PC-9 (cell line): ENCODE results near the gene ARHGAP45. TPM values are rescaled to one million over a fixed set of nuclear protein-coding genes. Genes with fewer than 3 reads are reported as not detected.

Experiments used
- BruUV-seq: library from RNA; stranded (reverse); fragments of 400-500 nt; replicated peaks from 2 replicates; lab custom pipeline; 2021; lab: Mats Ljungman, UMichigan
- CTCF ChIA-PET: fragments of 300-600 bp; sonication (Branson Sonifier 250); formaldehyde crosslinking; loops from one replicate; lab custom pipeline; 2022; ENCODE audit warnings: antibody characterized with exemption; lab: Charles Lee
- POLR2A ChIA-PET: fragments of 300-600 bp; sonication (Branson Sonifier 250); formaldehyde crosslinking; loops from one replicate; lab custom pipeline; 2022; ENCODE audit warnings: antibody characterized with exemption; ENCODE audit not compliant: unreplicated experiment; lab: Charles Lee
- DNase-seq, 2 experiments: peaks; one replicate each; pipeline versions ENCODE4 v3.0.0 to v3.0.0-alpha.2; 2015 to 2022; ENCODE audit warnings: mixed read lengths in 1 of 2
- H2AFZ ChIP-seq: fragments of 200-600 bp; sonication (generic); 2 replicates; pipeline ENCODE4 v1.8.1; 2017; ENCODE audit warnings: antibody characterized with exemption
- H3F3A ChIP-seq: fragments of 200-600 bp; sonication (generic); 2 replicates; pipeline ENCODE4 v1.8.1; 2017; ENCODE audit warnings: antibody characterized with exemption, mild to moderate bottlenecking, low read depth; ENCODE audit not compliant: insufficient read depth
- H3K27ac ChIP-seq: fragments of 200-600 bp; sonication (generic); 2 replicates; pipeline ENCODE4 v1.6.1; 2016; ENCODE audit warnings: mixed run types
- H3K27me3 ChIP-seq: fragments of 200-600 bp; sonication (generic); 2 replicates; pipeline ENCODE4 v1.6.1; 2016; ENCODE audit warnings: low read depth, mixed run types; ENCODE audit not compliant: insufficient read depth
- H3K36me3 ChIP-seq: fragments of 200-600 bp; sonication (generic); 2 replicates; pipeline ENCODE4 v1.6.1; 2016; ENCODE audit warnings: low read depth, mixed run types
- H3K4me1 ChIP-seq: fragments of 200-600 bp; sonication (generic); replicated peaks from 2 replicates; pipeline ENCODE4 v1.6.1; 2016; ENCODE audit warnings: mixed run types; ENCODE audit not compliant: insufficient read depth
- H3K4me2 ChIP-seq: fragments of 200-600 bp; sonication (generic); 2 replicates; pipeline ENCODE4 v1.6.1; 2017; ENCODE audit warnings: mixed run types
- H3K4me3 ChIP-seq: fragments of 200-600 bp; sonication (generic); 2 replicates; pipeline ENCODE4 v1.6.1; 2016; ENCODE audit warnings: mixed run types
- H3K79me2 ChIP-seq: fragments of 200-600 bp; sonication (generic); 2 replicates; pipeline ENCODE4 v1.6.1; 2017; ENCODE audit warnings: low read depth, mixed run types
- H3K9me2 ChIP-seq: fragments of 200-600 bp; sonication (generic); 2 replicates; pipeline ENCODE4 v1.8.1; 2017; ENCODE audit warnings: mild to moderate bottlenecking; ENCODE audit not compliant: insufficient read depth
- H3K9me3 ChIP-seq: fragments of 200-600 bp; sonication (generic); 2 replicates; pipeline ENCODE4 v1.8.1; 2016; ENCODE audit warnings: low read depth; ENCODE audit not compliant: insufficient read depth
- H4K20me1 ChIP-seq: fragments of 200-600 bp; sonication (generic); 2 replicates; pipeline ENCODE4 v1.8.1; 2017; ENCODE audit not compliant: insufficient read depth
- EZH2 ChIP-seq: fragments of 200-600 bp; sonication (generic); IDR thresholded peaks from 2 replicates; pipeline ENCODE4 v1.8.0; 2017; ENCODE audit warnings: antibody characterized with exemption, low read depth
- intact Hi-C: fragments of 100-400 bp; cut with micrococcal nuclease; formaldehyde crosslinking; loops from one replicate; pipeline ENCODE4 v1.10.0; 2022; ENCODE audit not compliant: unreplicated experiment
- total RNA-seq: library from RNA; stranded (reverse); gene quantifications from 2 replicates; pipeline ENCODE4 v1.2.3, GENCODE V29; 2021
- TF ChIP-seq, protein P1 (sequence below): fragments of 200-600 bp; sonication (generic); conservative IDR thresholded peaks from 2 replicates; pipeline ENCODE4 v1.6.1; 2017; ENCODE audit warnings: mixed run types, antibody characterized with exemption, mild to moderate bottlenecking, moderate library complexity

Gene ARHGAP45
- total RNA-seq, 1 experiment from 2014 or later = 20.2 TPM

DNA sequence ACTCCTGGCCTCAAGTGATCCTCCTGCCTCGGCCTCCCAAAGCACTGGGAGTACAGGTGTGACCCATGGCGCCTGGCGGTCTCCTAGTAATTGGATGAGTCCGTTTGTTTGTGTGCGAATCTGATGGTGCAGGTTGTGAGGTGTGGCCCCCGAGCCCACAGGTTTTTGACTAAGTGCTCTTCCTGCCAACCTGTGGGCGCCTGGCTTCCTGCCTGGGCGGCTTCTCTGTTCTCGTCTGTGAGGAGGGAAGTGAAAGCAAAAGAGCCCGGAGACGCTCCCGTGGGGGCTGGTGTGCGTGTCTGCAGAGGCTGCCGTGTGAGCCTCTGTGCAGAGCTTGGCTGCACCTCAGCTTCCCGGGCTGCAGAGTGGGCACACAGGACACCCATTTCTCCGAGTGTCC is 10.0 kb downstream of the ARHGAP45 start:
- POLR2A ChIA-PET = interaction anchor here (0.6 to 0.7 kb wide), 2 partner anchors 17 to 48 kb away, joined by 3 to 21 read pairs; no protein-coding TSS in a partner anchor
- no peak overlapping the region for H3K4me2 ChIP-seq
- no peaks in the 10 kb centered on the region for H4K20me1 ChIP-seq
- H3K4me3 ChIP-seq = no peak overlapping the region
- H3F3A ChIP-seq = peaks cover 17% of the 10 kb centered on the region; the same call in 1 of the 2 replicates
- BruUV-seq = no TSS peak
- H3K79me2 ChIP-seq = no peaks in the 10 kb centered on the region
- intact Hi-C loops = no loop called here
- H3K36me3 ChIP-seq = no peaks in the 10 kb centered on the region
- H3K9me2 ChIP-seq = no peaks in the 10 kb centered on the region
- no peaks in the 10 kb centered on the region for H3K9me3 ChIP-seq
- 0 out of 2 replicates have a peak, but pooled peaks cover 9% of the 10 kb centered on the region for H3K4me1 ChIP-seq
- no peak overlapping the region for H3K27ac ChIP-seq
- CTCF ChIA-PET = interaction anchor here (0.6 to 0.7 kb wide), 2 partner anchors 13 to 109 kb away, joined by 6 to 18 read pairs; no protein-coding TSS in a partner anchor
- DNase-seq = no peak
- TF ChIP-seq, protein P1, sequence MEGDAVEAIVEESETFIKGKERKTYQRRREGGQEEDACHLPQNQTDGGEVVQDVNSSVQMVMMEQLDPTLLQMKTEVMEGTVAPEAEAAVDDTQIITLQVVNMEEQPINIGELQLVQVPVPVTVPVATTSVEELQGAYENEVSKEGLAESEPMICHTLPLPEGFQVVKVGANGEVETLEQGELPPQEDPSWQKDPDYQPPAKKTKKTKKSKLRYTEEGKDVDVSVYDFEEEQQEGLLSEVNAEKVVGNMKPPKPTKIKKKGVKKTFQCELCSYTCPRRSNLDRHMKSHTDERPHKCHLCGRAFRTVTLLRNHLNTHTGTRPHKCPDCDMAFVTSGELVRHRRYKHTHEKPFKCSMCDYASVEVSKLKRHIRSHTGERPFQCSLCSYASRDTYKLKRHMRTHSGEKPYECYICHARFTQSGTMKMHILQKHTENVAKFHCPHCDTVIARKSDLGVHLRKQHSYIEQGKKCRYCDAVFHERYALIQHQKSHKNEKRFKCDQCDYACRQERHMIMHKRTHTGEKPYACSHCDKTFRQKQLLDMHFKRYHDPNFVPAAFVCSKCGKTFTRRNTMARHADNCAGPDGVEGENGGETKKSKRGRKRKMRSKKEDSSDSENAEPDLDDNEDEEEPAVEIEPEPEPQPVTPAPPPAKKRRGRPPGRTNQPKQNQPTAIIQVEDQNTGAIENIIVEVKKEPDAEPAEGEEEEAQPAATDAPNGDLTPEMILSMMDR = no peak
- no peak for TF ChIP-seq EZH2
- no peaks in the 10 kb centered on the region for H3K27me3 ChIP-seq
- H2AFZ ChIP-seq = no peak overlapping the region

DNA sequence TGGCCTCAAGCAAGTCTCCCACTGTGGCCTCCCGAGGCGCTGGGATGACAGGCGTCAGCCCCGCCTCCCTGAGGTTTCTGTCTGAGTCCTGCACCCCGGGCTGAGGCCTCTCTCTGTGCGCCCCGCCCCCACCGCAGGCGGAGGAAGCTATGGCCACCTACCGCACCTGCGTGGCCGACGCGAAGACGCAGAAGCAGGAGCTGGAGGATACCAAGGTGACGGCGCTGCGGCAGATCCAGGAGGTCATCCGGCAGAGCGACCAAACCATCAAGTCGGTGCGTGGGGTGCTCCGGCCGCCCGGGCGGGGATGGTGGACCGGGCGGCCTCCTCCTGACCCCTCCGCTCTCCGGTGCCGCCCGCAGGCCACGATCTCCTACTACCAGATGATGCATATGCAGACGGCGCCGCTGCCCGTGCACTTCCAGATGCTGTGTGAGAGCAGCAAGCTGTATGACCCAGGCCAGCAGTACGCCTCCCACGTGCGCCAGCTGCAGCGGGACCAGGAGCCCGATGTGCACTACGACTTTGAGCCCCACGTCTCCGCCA is 12.7 kb downstream of the ARHGAP45 start:
- no TSS peak for BruUV-seq
- ChIA-PET POLR2A (interaction anchor here (0.6 kb wide), 1 partner anchor 190 kb away, joined by 8 read pairs; no protein-coding TSS in a partner anchor), CTCF (no interaction called here)
- intact Hi-C loops = no loop called here
- Histone ChIP-seq H2AFZ (no peak overlapping the region), H3K79me2 (no peaks in the 10 kb centered on the region), H3F3A (peaks cover 16% of the 10 kb centered on the region; the same call in 1 of the 2 replicates), H3K36me3 (no peaks in the 10 kb centered on the region), H3K4me2 (no peak overlapping the region), H3K9me3 (no peaks in the 10 kb centered on the region), H3K27me3 (no peaks in the 10 kb centered on the region), H4K20me1 (no peaks in the 10 kb centered on the region), H3K9me2 (no peaks in the 10 kb centered on the region), H3K4me3 (no peak overlapping the region), H3K4me1 (0 out of 2 replicates have a peak, but pooled peaks cover 9% of the 10 kb centered on the region), H3K27ac (no peak overlapping the region)
- no peak for DNase-seq
- TF ChIP-seq, protein P1 = no peak
- no peak for TF ChIP-seq EZH2

DNA sequence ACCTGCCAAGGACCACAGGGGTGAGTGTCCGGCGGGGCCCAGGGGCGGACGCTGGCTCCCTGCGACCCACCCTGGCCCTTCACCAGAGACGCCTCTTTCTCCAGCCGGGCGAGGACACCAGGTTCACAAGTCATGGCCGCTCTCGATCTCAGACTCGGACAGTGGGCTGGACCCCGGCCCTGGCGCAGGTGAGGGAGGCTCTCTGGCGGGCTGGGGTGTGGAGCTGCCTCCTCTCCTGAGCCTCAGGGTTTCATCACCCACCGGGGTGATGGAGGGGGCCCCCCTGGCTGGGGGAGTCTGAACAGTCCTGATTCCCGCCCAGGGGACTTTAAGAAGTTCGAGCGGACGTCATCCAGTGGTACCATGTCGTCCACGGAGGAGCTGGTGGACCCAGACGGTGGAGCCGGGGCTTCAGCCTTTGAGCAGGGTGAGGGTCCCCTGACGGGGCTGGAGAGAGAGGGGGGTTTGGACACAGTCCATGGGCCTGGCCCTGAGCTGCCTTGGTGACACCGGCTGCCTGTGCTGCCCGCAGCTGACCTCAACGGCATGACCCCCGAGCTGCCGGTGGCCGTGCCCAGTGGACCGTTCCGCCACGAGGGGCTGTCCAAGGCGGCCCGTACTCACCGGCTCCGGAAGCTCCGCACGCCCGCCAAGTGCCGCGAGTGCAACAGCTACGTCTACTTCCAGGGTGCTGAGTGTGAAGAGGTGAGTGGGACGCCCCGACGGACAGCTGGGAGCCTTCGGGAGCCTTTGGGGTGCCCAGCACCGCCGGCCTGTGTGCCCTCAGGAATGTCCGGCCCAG is 13.6 kb downstream of the ARHGAP45 start:
- Histone ChIP-seq H3K9me3 (no peaks in the 10 kb centered on the region), H3K79me2 (no peaks in the 10 kb centered on the region), H3K27ac (no peak overlapping the region), H3K27me3 (no peaks in the 10 kb centered on the region), H3K4me3 (no peak overlapping the region), H4K20me1 (no peaks in the 10 kb centered on the region), H3K36me3 (no peaks in the 10 kb centered on the region), H3K4me2 (no peak overlapping the region), H3K4me1 (0 out of 2 replicates have a peak, but pooled peaks cover 5% of the 10 kb centered on the region), H3F3A (peaks cover 14% of the 10 kb centered on the region; the same call in 1 of the 2 replicates), H3K9me2 (no peaks in the 10 kb centered on the region), H2AFZ (no peak overlapping the region)
- BruUV-seq = no TSS peak
- no peak for TF ChIP-seq EZH2
- TF ChIP-seq, protein P1 = no peak
- CTCF ChIA-PET = no interaction called here
- DNase-seq = no peak
- POLR2A ChIA-PET = no interaction called here
- intact Hi-C loops = no loop called here
